B cell (primary cell): ENCODE results near the gene COG2. TPM values are rescaled to one million over a fixed set of nuclear protein-coding genes. Genes with fewer than 3 reads are reported as not detected.
"Not testable (repeated sequence)": the region's sequence is repeated elsewhere in the genome, so short reads cannot be mapped to it uniquely, and the experiment has no call there.

ENCODE experiments used
- ATAC-seq: fragments of 200-7000 bp; cut with Tn5 transposase; one replicate; pipeline ENCODE4 v1.10.0; 2021; ENCODE audit warnings: low read depth, mild to moderate bottlenecking, moderate number of reproducible peaks, moderate library complexity
- CTCF ChIA-PET: fragments of 350-600 bp; sonication (Branson Sonifier 250); formaldehyde crosslinking; loops from one replicate; lab custom pipeline; 2021; ENCODE audit warnings: antibody characterized with exemption, inconsistent platforms; lab: Charles Lee
- POLR2A ChIA-PET: fragments of 350-600 bp; sonication (Branson Sonifier 250); formaldehyde crosslinking; loops from one replicate; lab custom pipeline; 2021; ENCODE audit warnings: antibody characterized with exemption; lab: Charles Lee
- DNase-seq: peaks from one replicate; pipeline ENCODE4 v3.0.0; 2013
- H2AFZ ChIP-seq: 2 replicates; pipeline ENCODE4 v1.6.1; 2012; ENCODE audit warnings: mild to moderate bottlenecking, low read depth, low read length; ENCODE audit not compliant: insufficient read depth, poor library complexity, severe bottlenecking
- H3K27ac ChIP-seq, 2 donors: 1 replicate in 1 of 2; 2 replicates in 1 of 2; pipeline ENCODE4 v1.5.1; 2012 to 2013; ENCODE audit warnings: low read length in 2 of 2, mild to moderate bottlenecking in 2 of 2, moderate library complexity in 1 of 2
- H3K27me3 ChIP-seq, 4 experiments: fragments of 200-600 bp in 1 of 4; sonication (generic) in 1 of 4; replicated peaks in 1 of 4; 1 replicate in 2 of 4; 2 replicates in 2 of 4; pipeline versions ENCODE4 v1.6.1 to v1.7.0; 2013 to 2016; ENCODE audit warnings: low read length in 3 of 4, mild to moderate bottlenecking in 2 of 4, mixed read lengths in 1 of 4, moderate library complexity in 1 of 4; ENCODE audit not compliant: insufficient read depth in 4 of 4, control insufficient read depth in 3 of 4; ENCODE audit errors: control extremely low read depth in 1 of 4
- H3K36me3 ChIP-seq, 2 experiments: replicated peaks in 1 of 2; 1 replicate in 1 of 2; 2 replicates in 1 of 2; pipeline versions ENCODE4 v1.6.1 to v1.7.1; 2013; ENCODE audit warnings: low read length in 1 of 2; ENCODE audit not compliant: insufficient read depth in 2 of 2, control insufficient read depth in 1 of 2; ENCODE audit errors: control extremely low read depth in 1 of 2, extremely low read depth in 1 of 2
- H3K4me1 ChIP-seq, 2 donors: fragments of 200-600 bp in 1 of 2; sonication (generic) in 1 of 2; 1 replicate in 1 of 2; 2 replicates in 1 of 2; pipeline versions ENCODE4 v1.5.1 to v1.6.1; 2013 to 2017; ENCODE audit warnings: low read length in 2 of 2; ENCODE audit not compliant: control insufficient read depth in 2 of 2, insufficient read depth in 2 of 2
- H3K4me2 ChIP-seq: replicated peaks from 2 replicates; pipeline ENCODE3; 2012; ENCODE audit warnings: mild to moderate bottlenecking, low read depth, low read length; ENCODE audit not compliant: poor library complexity, severe bottlenecking
- H3K4me3 ChIP-seq, 5 experiments: fragments of 200-600 bp in 1 of 5; sonication (generic) in 1 of 5; 1 replicate in 3 of 5; 2 replicates in 2 of 5; pipeline versions ENCODE4 v1.5.1 to v1.7.0; 2011 to 2016; ENCODE audit warnings: low read length in 4 of 5, mild to moderate bottlenecking in 4 of 5, low read depth in 2 of 5, control low read depth in 1 of 5, moderate library complexity in 1 of 5; ENCODE audit not compliant: insufficient read depth in 1 of 5; ENCODE audit errors: control extremely low read depth in 1 of 5, extremely low read depth in 1 of 5
- H3K79me2 ChIP-seq: fragments of 200-600 bp; sonication (generic); one replicate; pipeline ENCODE4 v1.6.0; 2016; ENCODE audit warnings: low read length; ENCODE audit not compliant: control insufficient read depth, insufficient read depth
- H3K9ac ChIP-seq: fragments of 200-600 bp; sonication (generic); 2 replicates; pipeline ENCODE4 v1.6.1; 2017; ENCODE audit warnings: mild to moderate bottlenecking, low read length, moderate library complexity
- H3K9me3 ChIP-seq, 3 donors: one replicate each; pipeline versions ENCODE4 v1.6.1 to v1.7.1; 2013; ENCODE audit warnings: low read length in 2 of 3; ENCODE audit not compliant: control insufficient read depth in 2 of 3, insufficient read depth in 1 of 3; ENCODE audit errors: control extremely low read depth in 1 of 3
- H4K20me1 ChIP-seq: 2 replicates; pipeline ENCODE4 v1.6.0; 2012; ENCODE audit warnings: mild to moderate bottlenecking, low read length; ENCODE audit not compliant: insufficient read depth, control insufficient read depth, poor library complexity, severe bottlenecking
- H3K27ac Mint-ChIP-seq: one replicate; pipeline ENCODE4 v1.8.0; 2021; ENCODE audit warnings: mixed read lengths
- H3K27me3 Mint-ChIP-seq: one replicate; pipeline ENCODE4 v1.8.0; 2021; ENCODE audit warnings: mixed read lengths
- H3K4me1 Mint-ChIP-seq: one replicate; pipeline ENCODE4 v1.8.0; 2021; ENCODE audit warnings: mixed read lengths
- H3K4me3 Mint-ChIP-seq: one replicate; pipeline ENCODE4 v1.8.0; 2021; ENCODE audit warnings: mixed read lengths
- H3K9me3 Mint-ChIP-seq: one replicate; pipeline ENCODE4 v1.8.0; 2022; ENCODE audit warnings: mixed read lengths; ENCODE audit not compliant: insufficient read depth
- WGBS: methylation state at CpG from one replicate; pipeline ENCODE4 v1.1.5; 2013; ENCODE audit warnings: missing lambda C conversion rate; ENCODE audit not compliant: insufficient coverage; 5-methylcytosine and 5-hydroxymethylcytosine counted together
- intact Hi-C: fragments of 100-400 bp; cut with micrococcal nuclease; formaldehyde crosslinking; loops from one replicate; pipeline ENCODE4 v1.10.0; 2022
- polyA plus RNA-seq: library from polyadenylated mRNA; depleted of rRNA; stranded (reverse); fragments of >200 nt; gene quantifications from 2 replicates; pipeline ENCODE4 v1.2.3, GENCODE V29; 2012
- total RNA-seq, 2 donors: library from RNA; stranded (reverse); fragments of 120-200 nt in 1 of 2; gene quantifications; 1 replicate in 1 of 2; 2 replicates in 1 of 2; pipeline versions ENCODE4 v1.2.3 to v1.2.4, GENCODE V29; 2013 to 2022
- TF ChIP-seq, protein P1 (sequence below): fragments of 200-600 bp; IDR thresholded peaks from one replicate; pipeline ENCODE4 v1.8.0; 2022; ENCODE audit warnings: antibody characterized with exemption, mild to moderate bottlenecking

Gene COG2
- total and polyA plus RNA-seq, 2 donors (not counting 1 experiment from before 2014, with no cell fraction given): 17.0 to 42.5 TPM

DNA sequence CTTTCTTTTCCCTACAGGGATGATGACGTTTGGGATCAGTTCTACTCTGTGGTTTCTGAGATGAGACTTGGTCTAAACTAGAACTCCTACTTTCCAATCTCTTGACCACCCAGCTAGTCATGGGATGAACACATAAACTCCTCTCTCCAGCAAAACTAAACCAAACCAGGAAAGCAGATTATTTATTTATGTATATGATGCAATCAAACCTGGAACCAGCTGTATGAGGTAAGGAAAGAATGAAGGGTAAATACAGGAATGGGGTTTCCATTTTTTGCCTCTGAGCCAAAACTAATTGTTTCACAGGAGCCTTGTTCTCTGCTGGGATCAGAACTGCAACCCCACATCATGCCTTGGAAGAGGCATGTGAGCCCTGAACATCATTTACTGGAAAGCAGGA lies 75.0 kb downstream of the COG2 start:
- H3K27ac ChIP-seq: no peak overlapping the region
- no peaks in the 10 kb centered on the region for H4K20me1 ChIP-seq
- POLR2A ChIA-PET: no interaction called here
- no peaks in the 10 kb centered on the region for H3K79me2 ChIP-seq
- no peak for ATAC-seq
- no peaks in the 10 kb centered on the region for H3K4me1 ChIP-seq
- peaks cover 9% of the 10 kb centered on the region for H3K9me3 Mint-ChIP-seq
- no CpG with 5 or more reads among the region's 1 CpG for WGBS
- peaks cover 0 to 9% (median 6%) of the 10 kb centered on the region in 3 donors for H3K9me3 ChIP-seq
- intact Hi-C loops: no loop called here
- peaks cover 6% of the 10 kb centered on the region for H3K27me3 Mint-ChIP-seq
- H3K4me2 ChIP-seq: no peak overlapping the region
- no peak for DNase-seq
- H3K4me3 Mint-ChIP-seq: no peak overlapping the region
- H3K4me3 ChIP-seq: no peak overlapping the region
- H3K4me1 Mint-ChIP-seq: no peaks in the 10 kb centered on the region
- no peaks in the 10 kb centered on the region for H3K36me3 ChIP-seq
- no peak overlapping the region for H3K27ac Mint-ChIP-seq
- no peak overlapping the region for H2AFZ ChIP-seq
- no peaks in the 10 kb centered on the region for H3K27me3 ChIP-seq
- no peak overlapping the region for H3K9ac ChIP-seq
- CTCF ChIA-PET: no interaction called here
- TF ChIP-seq, protein P1, sequence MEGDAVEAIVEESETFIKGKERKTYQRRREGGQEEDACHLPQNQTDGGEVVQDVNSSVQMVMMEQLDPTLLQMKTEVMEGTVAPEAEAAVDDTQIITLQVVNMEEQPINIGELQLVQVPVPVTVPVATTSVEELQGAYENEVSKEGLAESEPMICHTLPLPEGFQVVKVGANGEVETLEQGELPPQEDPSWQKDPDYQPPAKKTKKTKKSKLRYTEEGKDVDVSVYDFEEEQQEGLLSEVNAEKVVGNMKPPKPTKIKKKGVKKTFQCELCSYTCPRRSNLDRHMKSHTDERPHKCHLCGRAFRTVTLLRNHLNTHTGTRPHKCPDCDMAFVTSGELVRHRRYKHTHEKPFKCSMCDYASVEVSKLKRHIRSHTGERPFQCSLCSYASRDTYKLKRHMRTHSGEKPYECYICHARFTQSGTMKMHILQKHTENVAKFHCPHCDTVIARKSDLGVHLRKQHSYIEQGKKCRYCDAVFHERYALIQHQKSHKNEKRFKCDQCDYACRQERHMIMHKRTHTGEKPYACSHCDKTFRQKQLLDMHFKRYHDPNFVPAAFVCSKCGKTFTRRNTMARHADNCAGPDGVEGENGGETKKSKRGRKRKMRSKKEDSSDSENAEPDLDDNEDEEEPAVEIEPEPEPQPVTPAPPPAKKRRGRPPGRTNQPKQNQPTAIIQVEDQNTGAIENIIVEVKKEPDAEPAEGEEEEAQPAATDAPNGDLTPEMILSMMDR: no peak

DNA sequence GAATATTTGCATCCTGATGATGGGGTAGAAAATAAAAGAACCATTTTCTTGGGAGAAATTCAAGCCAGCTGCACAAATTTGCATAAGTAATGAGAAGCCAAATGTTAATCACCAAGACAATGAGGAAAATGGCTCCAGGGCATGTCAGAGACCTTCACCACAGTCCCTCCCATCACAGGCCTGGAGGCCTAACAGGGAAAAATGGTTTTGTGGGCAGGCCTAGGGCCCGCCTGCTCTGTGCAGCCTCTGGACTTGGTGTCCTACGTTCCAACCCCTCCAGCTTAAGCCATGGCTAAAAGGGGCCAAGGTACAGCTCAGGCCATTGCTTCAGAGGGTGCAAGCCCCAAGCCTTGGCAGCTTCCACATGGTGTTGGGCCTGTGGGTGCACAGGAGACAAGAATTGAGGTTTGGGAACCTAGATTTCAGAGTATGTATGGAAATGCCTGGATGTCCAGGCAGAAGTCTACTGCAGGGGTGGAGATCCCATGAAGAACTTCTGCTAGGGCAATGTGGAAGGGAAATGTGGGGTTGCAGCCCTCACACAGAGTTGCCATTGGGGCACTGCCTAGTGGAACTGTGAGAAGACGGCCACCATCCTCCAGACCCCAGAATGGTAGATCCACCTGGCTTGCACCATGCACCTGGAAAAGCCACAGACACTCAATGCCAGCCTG lies 79.7 kb downstream of the COG2 start:
- H2AFZ ChIP-seq, H3K79me2 ChIP-seq, POLR2A ChIA-PET, H3K4me1 ChIP-seq, intact Hi-C loops, H3K4me3 Mint-ChIP-seq, H3K4me1 Mint-ChIP-seq, H3K27ac Mint-ChIP-seq, H3K9ac ChIP-seq, H3K36me3 ChIP-seq, H3K27me3 ChIP-seq, H3K9me3 Mint-ChIP-seq, H3K4me2 ChIP-seq, H3K27me3 Mint-ChIP-seq, ATAC-seq, CTCF ChIA-PET, H3K27ac ChIP-seq, H4K20me1 ChIP-seq, DNase-seq, H3K4me3 ChIP-seq: not testable (repeated sequence)
- WGBS: 86% methylated on average over 2 of the region's 3 CpGs
- peaks cover 0 to 16% (median 6%) of the 10 kb centered on the region in 3 donors for H3K9me3 ChIP-seq
